Esophagus squamous epithelium (tissue), 5 donors: Measurements from ENCODE around the gene NDUFA5. TPM values are rescaled to one million over a fixed set of nuclear protein-coding genes. Genes with fewer than 3 reads are reported as not detected.
A peak's percentile ranks its signal among the peaks of the same experiment; 100 is the strongest.

ENCODE experiments used
- DNase-seq: peaks from one replicate; lab custom pipeline; 2025; lab: John Stamatoyannopoulos, UW
- H3K27ac ChIP-seq, 4 donors: fragments of 200-600 bp; sonication (generic); one replicate each; pipeline ENCODE4 v1.5.1; 2016 to 2019; ENCODE audit warnings: mild to moderate bottlenecking in 1 of 4
- H3K27me3 ChIP-seq, 4 donors: fragments of 200-600 bp; sonication (generic); 1 replicate in 3 of 4; 2 replicates in 1 of 4; pipeline versions ENCODE4 v1.5.1 to v1.6.0; 2017 to 2021; ENCODE audit warnings: antibody characterized with exemption in 1 of 4
- H3K36me3 ChIP-seq, 3 donors: fragments of 200-600 bp; sonication (generic); one replicate each; pipeline ENCODE4 v1.5.1; 2016 to 2019
- H3K4me1 ChIP-seq, 3 donors: fragments of 200-600 bp; sonication (generic); one replicate each; pipeline ENCODE4 v1.5.1; 2017 to 2019
- H3K4me3 ChIP-seq, 4 donors: fragments of 200-600 bp; sonication (generic); 1 replicate in 3 of 4; 2 replicates in 1 of 4; pipeline ENCODE4 v1.5.1; 2016 to 2019; ENCODE audit warnings: mild to moderate bottlenecking in 2 of 4, moderate library complexity in 1 of 4
- H3K9me3 ChIP-seq, 3 donors: fragments of 200-600 bp; sonication (generic); one replicate each; pipeline ENCODE4 v1.5.1; 2016 to 2019
- POLR2A ChIP-seq, 4 donors: fragments of 450-650 bp; IDR thresholded peaks; one replicate each; pipeline ENCODE4 v1.6.1; 2017; ENCODE audit warnings: antibody characterized with exemption in 4 of 4, mild to moderate bottlenecking in 4 of 4, moderate library complexity in 3 of 4
- whole genome bisulfite sequencing, 2 donors: methylation state at CpG; one replicate each; pipeline ENCODE4 v1.1.5; 2018; 5-methylcytosine and 5-hydroxymethylcytosine counted together
- intact Hi-C: fragments of 100-400 bp; cut with DNase I; formaldehyde crosslinking; loops from one replicate; pipeline ENCODE4 v1.15.0; 2022
- total RNA-seq, 4 donors: library from RNA; depleted of rRNA; stranded (reverse); fragments of >200 nt; gene quantifications; one replicate each; pipeline ENCODE4 v1.1.0, GENCODE V29; 2016
- TF ChIP-seq, protein P1 (sequence below), 6 experiments: fragments of 450-650 bp in 4 of 6; fragments of 200-600 bp in 2 of 6; sonication (generic) in 2 of 6; IDR thresholded peaks; one replicate each; pipeline ENCODE4 v1.5.1; 2016 to 2019; ENCODE audit warnings: antibody characterized with exemption in 6 of 6, mild to moderate bottlenecking in 4 of 6, moderate library complexity in 4 of 6
- donor health status: DM: yes; HTN: yes; CAD: no.

NDUFA5 gene
- total RNA-seq, 4 donors from 2014 or later, result 17.1 to 55.6 (median 43.8) TPM

DNA sequence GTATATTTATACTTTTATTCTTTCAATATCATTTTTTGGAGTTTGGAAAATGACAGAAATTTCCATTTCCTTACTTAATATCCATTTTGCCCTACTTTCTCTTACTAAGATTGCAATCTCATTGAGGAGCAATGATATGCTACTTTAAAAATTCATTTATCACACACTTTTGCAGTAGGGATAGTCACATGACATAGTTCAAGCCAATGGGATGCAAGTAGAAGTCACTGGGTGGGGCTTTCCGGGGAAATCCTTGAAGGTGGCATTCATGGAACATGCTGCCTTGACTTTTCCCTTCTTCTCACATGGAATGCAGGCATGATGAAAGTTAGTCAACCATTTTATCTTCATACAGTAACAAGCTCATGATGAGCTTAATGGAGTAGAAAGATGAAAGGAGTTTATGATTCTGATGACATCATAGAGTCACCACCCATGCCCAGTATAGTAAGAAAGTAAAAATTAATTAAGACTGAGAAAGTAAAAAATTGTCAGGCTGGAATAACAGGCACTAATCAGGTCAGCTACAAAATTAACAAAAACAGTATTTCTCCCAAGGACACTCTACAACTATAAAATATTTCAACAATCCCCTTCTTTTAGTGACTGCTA, 56.6 kb downstream of the NDUFA5 start:
- H3K9me3 ChIP-seq, result no peaks in the 10 kb centered on the region

DNA sequence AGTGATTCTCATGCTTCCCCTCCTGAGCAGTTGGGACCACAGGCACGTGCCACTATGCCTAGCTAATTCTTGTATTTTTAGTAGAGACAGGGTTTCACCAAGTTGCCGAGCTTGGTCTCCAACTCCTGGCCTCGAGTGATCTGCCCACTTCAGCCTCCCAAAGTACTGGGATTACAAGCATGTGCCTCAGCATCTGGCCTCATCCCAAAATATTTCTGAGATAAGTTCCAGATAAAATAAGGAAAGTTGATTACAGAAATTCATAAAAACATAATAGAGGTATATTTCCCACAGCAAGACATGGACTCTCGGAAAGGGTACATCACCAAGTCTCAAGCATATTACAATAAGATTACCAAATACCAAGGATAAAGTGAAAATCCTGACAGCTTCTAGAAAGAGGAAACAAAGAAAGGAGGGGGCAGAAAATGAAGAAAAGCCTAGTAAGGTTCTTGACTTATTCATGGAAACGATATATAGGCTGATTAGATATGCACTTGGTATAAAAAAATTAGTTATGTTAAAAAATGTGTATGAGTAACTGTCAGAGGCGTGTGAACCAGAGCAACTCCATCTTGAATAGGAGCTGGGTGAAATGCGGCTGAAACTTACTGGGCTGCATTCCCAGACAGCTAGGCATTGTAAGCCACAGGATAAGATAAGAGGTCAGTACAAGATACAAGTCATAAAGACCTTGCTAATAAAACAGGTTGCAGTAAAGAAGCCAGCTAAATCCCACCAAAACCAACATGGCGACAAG, 58.2 kb downstream of the NDUFA5 start:
- WGBS, 2 donors, result 71 to 78% methylated on average over 8 of the region's 8 CpGs
- no peaks in the 10 kb centered on the region for H3K36me3 ChIP-seq
- H3K4me1 ChIP-seq, result no peaks in the 10 kb centered on the region
- intact Hi-C loops, result no loop called here
- TF ChIP-seq, protein P1, sequence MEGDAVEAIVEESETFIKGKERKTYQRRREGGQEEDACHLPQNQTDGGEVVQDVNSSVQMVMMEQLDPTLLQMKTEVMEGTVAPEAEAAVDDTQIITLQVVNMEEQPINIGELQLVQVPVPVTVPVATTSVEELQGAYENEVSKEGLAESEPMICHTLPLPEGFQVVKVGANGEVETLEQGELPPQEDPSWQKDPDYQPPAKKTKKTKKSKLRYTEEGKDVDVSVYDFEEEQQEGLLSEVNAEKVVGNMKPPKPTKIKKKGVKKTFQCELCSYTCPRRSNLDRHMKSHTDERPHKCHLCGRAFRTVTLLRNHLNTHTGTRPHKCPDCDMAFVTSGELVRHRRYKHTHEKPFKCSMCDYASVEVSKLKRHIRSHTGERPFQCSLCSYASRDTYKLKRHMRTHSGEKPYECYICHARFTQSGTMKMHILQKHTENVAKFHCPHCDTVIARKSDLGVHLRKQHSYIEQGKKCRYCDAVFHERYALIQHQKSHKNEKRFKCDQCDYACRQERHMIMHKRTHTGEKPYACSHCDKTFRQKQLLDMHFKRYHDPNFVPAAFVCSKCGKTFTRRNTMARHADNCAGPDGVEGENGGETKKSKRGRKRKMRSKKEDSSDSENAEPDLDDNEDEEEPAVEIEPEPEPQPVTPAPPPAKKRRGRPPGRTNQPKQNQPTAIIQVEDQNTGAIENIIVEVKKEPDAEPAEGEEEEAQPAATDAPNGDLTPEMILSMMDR (IDR thresholded peaks at IDR 0.05), result no peak
- TF ChIP-seq POLR2A (IDR thresholded peaks at IDR 0.05), result no peak
- H3K27me3 ChIP-seq, result peaks cover 0 to 3% (median 0%) of the 10 kb centered on the region in 4 donors
- H3K27ac ChIP-seq, result no peak overlapping the region
- no peak for DNase-seq
- no peaks in the 10 kb centered on the region for H3K9me3 ChIP-seq
- H3K4me3 ChIP-seq, result no peak overlapping the region

More for the DNA sequence above, 56.6 kb downstream of the NDUFA5 start:
- Histone ChIP-seq H3K27ac (no peak overlapping the region), H3K4me3 (no peak overlapping the region), H3K27me3 (peaks cover 0 to 3% (median 0%) of the 10 kb centered on the region in 4 donors), H3K36me3 (no peaks in the 10 kb centered on the region), H3K4me1 (no peaks in the 10 kb centered on the region)
- 80 to 83% methylated on average over 1 of the region's 1 CpG for WGBS, 2 donors
- no peak for TF ChIP-seq POLR2A (IDR thresholded peaks at IDR 0.05)
- TF ChIP-seq, protein P1 (IDR thresholded peaks at IDR 0.05), result no peak
- no peak for DNase-seq
- intact Hi-C loops, result no loop called here

DNA sequence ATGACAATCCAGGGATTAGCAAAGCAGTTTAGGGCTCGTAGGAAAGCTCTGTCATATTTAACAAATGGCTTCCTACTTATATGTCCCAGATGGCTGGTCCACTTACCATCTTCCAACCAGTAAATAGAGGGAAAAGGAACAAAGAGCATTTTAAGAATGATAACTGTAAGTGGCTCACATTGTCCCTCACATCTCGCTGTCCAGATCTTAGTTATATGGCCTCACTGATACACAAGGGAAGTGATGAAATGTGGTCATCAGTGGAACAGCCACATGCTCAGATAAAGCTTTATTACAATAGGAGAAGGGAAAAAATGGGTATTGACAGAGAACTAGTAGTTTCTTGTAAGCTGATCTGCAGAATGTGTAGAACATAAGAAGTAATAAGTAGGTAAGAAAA, 59.0 kb downstream of the NDUFA5 start:
- DNase-seq, result no peak
- intact Hi-C loops, result no loop called here
- no peak overlapping the region for H3K4me3 ChIP-seq
- TF ChIP-seq POLR2A (IDR thresholded peaks at IDR 0.05), result no peak
- TF ChIP-seq, protein P1 (IDR thresholded peaks at IDR 0.05), result no peak
- peaks cover 0 to 3% (median 0%) of the 10 kb centered on the region in 3 donors for H3K4me1 ChIP-seq
- no peaks in the 10 kb centered on the region for H3K36me3 ChIP-seq
- H3K27ac ChIP-seq, result no peak overlapping the region
- H3K27me3 ChIP-seq, result peaks cover 0 to 3% (median 0%) of the 10 kb centered on the region in 4 donors
- WGBS, 2 donors, result 30 to 31% methylated on average over 2 of the region's 2 CpGs
- no peaks in the 10 kb centered on the region for H3K9me3 ChIP-seq

DNA sequence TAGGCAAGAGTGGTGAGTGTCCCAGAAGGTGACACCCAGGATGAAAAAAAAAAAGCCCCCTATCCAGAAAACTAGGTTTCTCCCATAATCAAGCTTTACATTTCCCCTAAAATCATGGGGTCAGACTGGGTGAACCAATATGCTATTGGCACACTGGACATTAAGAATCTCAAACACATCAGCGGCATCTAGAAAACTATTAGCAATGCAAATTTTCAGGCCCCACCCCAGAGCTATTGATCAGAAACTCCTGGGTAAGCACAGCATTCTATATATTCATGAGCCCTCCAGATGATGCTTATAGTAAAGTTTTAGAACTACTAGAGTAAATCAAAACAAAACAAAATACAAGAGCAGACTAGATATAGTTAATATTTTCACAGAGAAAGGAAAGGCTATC, 59.6 kb downstream of the NDUFA5 start:
- no peak for DNase-seq
- Histone ChIP-seq H3K27me3 (peaks cover 0 to 3% (median 0%) of the 10 kb centered on the region in 4 donors), H3K27ac (no peak overlapping the region), H3K4me3 (no peak overlapping the region), H3K9me3 (no peaks in the 10 kb centered on the region), H3K36me3 (no peaks in the 10 kb centered on the region), H3K4me1 (peaks cover 0 to 3% (median 0%) of the 10 kb centered on the region in 3 donors)
- WGBS, 2 donors, result 64 to 83% methylated on average over 1 of the region's 1 CpG
- intact Hi-C loops, result no loop called here
- TF ChIP-seq, protein P1 (IDR thresholded peaks at IDR 0.05), result no peak
- no peak for TF ChIP-seq POLR2A (IDR thresholded peaks at IDR 0.05)

DNA sequence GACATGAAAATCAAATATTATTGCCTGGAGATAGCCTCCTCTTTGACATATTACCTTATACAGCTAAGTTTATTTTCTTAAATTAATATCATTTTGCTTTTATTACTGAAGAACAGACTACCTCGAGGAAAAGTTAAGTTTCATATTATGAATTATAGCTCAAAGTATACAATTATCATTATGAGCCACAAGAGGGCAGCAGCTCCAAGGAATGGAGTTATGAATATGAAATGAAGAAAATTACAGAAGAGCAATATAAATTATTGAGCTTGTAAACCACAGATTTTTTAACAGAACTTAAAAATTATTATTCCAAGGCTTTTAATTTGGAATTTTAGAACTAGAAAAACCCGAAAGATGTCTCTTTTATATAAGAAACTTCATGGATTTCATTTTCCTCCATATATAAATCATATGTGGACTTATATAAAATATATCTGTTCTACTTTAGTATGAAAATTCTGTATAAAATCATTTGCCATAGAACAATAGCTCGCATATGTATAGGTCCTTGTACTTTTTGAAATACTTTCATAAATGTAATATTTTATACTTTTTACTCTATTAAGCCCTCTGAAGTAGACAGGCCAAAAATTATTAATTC, 63.3 kb downstream of the NDUFA5 start:
- Histone ChIP-seq H3K4me1 (peaks cover 0 to 3% (median 0%) of the 10 kb centered on the region in 3 donors), H3K9me3 (no peaks in the 10 kb centered on the region), H3K27ac (no peak overlapping the region), H3K4me3 (no peak overlapping the region), H3K27me3 (peaks cover 0 to 3% (median 0%) of the 10 kb centered on the region in 4 donors), H3K36me3 (no peaks in the 10 kb centered on the region)
- no peak for DNase-seq
- WGBS, 2 donors, result 3 to 7% methylated on average over 3 of the region's 3 CpGs
- intact Hi-C loops, result no loop called here
- TF ChIP-seq, protein P1 (IDR thresholded peaks at IDR 0.05), result peak in 5 of 6 experiments; percentile 48 to 76 (median 66)
- TF ChIP-seq POLR2A (IDR thresholded peaks at IDR 0.05), result no peak
